ENCODE data around the gene CTNNAL1. TPM values are rescaled to one million over a fixed set of nuclear protein-coding genes. Genes with fewer than 3 reads are reported as not detected.
A peak's percentile ranks its signal among the peaks of the same experiment; 100 is the strongest.
"Not testable (repeated sequence)": the region's sequence is repeated elsewhere in the genome, so short reads cannot be mapped to it uniquely, and the experiment has no call there.

CTNNAL1 gene
- total RNA-seq, 1 donor from 2014 or later, result 21.7 TPM

DNA sequence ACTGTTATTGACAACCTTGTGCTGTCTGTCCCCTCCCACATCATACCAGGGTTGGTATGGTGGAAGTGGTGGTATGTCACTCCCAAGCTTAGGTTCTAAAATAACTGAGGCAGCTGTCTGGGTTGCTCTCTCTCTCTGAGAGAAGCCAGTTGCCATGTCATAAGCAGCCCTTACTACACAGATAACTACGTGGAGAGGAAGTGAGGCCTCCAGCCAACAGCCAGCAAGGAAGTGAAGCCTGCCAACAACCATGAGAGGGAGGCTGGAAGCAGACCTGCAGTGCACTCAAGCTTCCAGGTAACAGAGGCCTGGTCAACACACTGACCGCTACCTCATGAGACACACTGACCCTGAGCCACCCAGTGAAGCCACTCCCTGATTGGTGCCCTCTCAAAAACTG lies 18.6 kb downstream of the CTNNAL1 start:
- DNase-seq (ENCODE audit: low spot score), result peak; percentile 25

DNA sequence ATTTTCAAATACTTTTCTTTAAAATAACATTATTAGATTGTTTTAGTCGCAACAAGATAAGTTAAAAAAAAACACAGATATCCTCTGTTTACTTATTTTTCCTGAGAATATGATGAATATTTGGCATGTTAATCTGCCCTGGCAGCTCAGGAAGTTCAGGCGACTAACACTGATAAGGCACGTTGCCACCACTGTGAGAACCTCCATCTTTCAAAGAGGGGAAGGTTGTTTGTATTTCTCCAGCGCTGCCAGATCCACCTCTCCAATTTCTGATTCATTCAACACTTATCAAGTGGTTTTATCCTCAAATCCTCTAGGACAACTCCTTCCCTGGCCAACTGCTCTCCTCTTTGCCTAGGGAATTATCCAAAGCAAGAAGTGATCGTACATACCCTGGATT lies 21.8 kb downstream of the CTNNAL1 start:
- no peak for DNase-seq (ENCODE audit: low spot score)

DNA sequence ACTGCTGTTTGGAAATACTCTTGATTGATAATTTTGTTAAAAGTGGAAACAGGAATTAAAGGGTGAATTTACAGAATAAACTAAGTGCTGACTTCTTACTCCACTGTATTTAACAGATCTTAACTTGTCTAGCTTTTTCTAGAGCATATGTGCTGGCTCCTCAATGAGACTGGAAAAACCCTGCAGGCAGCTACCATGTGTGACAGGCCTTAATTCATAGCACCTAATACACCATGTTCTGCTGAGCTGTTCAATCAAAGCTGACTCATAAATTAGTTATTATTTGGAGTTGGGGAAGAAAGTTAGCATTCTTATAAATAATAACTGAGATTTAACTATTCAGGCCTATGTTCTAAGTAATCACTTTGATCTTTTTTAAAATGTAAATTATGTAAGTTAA lies 29.4 kb downstream of the CTNNAL1 start:
- no peak for DNase-seq (ENCODE audit: low spot score)

DNA sequence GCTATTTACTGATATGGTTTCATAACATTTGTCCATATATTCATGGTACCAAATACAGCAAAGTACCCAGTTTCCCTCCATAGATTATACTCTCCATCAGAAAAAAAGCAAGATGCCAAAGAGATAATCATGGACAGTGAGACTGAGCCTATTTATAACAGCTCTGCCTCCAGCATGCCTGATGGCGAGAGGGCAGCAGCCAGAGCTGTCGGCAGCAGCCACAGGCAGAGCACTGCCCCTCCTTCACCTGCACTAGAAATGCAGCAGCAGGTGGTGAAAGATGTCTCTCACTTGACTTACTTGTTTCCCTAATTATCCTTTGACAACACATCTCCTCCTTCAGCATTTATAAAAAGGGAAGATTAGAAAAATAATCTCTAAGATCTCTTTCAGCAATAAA lies 32.4 kb downstream of the CTNNAL1 start:
- no peak for DNase-seq (ENCODE audit: low spot score)

DNA sequence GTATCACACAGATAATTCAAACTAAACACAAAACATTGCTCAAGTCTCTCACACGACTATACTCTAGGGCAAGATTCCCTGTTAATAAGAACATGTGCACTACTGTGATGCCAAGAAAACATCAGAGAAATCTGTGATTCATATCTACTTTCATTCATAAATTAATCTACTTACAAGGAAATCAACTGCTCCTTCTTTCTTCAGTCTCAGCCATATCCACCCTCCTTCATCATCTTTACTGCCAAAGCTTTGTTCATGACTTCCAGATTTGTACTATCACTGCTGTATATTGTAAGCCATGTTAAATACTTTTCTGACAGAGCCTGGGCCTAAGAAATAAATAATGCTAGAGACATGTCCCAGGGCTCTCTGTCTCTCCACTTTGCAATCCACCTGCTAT lies 35.1 kb downstream of the CTNNAL1 start:
- no peak for DNase-seq (ENCODE audit: low spot score)

DNA sequence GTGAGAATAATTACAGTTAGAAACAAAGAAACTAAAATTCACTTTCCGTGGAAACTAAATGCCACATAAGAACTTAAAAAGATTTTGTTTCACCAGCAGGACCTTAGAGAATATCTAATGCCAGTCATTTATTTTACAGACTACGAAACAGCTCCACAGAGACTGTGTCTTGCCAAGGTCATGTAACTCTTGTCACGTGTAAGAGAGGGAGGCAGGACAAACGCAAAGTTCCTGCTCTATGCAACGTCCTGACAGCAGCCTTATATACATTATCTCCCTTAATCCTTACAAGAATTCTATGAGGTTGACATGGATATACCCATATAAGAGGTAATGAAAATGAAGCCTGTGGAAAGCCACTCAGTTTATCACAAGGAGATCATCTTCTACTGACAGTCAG lies 39.4 kb downstream of the CTNNAL1 start:
- DNase-seq (ENCODE audit: low spot score), result no peak

DNA sequence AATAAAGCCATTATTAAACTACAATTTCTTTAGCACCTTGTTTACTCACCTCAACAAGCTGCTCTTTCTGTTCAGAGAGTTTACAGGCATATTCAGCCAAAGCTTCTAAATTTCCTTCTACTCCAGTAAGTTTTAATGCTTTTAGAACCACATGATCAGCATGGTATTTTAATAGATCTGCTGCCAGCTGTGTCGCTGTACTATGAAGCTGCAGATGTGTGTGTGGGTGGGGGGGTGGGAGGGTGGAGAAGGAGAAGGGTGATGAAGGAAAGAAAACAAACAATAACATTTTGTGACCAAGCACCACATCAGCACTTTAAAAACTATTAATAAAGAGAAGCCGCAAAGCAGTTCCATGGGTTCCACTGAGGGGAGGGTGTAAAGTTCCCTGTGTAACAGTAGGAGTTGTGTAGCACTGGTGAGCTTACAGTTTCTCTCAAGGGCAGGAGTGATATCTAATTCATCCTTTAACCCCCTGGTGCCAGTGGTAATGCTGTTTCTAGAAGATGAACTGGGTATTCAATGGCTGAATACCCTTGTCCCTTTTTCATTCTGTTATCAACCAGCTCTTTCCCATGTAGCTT lies 40.6 kb downstream of the CTNNAL1 start:
- DNase-seq (ENCODE audit: low spot score), result no peak

DNA sequence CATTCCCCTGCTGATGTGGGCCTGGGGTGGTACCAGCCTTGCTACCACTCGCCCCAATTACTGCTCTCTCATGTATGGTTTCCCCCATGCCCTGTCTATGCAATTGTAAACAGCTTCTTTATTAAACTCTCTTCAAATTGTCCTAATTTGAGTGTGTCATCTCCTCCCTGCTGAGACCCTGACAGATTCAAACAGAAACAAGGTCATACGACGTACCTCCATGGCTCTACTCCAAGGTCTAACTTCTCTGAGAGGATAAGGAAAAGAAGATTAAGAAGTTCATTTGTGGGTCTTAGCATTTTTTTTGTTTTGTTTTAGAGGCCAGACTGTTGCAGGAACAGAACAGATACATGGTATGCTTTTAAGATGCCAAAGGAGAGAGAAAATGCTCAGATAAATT lies 41.1 kb downstream of the CTNNAL1 start:
- DNase-seq (ENCODE audit: low spot score), result no peak

DNA sequence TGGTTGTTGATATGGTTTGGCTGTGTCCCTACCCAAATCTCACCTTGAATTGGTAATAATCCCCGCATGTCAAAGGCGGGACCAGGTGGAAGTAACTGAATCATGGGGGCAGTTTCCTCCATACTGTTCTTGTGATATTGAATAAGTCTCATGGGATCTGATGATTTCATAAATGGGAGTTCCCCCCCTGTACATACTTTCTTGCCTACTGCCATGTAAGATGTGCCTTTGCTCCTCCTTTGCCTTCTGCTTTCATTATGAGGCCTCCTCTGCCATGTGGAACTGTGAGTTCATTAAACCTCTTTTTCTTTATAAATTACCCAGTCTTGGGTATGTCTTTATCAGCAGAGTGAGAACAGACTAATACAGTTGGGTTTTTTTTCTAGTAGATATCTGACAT lies 41.9 kb downstream of the CTNNAL1 start:
- not testable (repeated sequence) for DNase-seq (ENCODE audit: low spot score)

DNA sequence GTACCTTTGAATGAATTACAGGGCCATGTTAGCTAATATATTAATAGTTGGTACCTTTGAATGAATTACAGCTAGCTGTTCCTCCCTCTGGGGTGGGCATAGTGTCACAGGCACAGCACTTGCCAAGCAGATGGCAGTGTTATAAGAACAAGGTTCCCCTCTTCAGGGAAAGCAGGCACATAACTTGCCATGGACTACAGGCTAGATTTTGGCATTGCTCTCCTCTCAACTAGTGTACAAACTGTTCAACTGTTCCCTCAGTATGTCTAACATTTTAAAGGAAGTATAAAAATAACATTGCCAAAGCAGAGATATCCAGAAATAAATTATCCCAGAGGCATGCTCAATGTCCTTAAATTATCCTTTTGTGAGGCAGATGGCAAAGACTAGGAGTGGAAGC lies 45.4 kb downstream of the CTNNAL1 start:
- no peak for DNase-seq (ENCODE audit: low spot score)

DNA sequence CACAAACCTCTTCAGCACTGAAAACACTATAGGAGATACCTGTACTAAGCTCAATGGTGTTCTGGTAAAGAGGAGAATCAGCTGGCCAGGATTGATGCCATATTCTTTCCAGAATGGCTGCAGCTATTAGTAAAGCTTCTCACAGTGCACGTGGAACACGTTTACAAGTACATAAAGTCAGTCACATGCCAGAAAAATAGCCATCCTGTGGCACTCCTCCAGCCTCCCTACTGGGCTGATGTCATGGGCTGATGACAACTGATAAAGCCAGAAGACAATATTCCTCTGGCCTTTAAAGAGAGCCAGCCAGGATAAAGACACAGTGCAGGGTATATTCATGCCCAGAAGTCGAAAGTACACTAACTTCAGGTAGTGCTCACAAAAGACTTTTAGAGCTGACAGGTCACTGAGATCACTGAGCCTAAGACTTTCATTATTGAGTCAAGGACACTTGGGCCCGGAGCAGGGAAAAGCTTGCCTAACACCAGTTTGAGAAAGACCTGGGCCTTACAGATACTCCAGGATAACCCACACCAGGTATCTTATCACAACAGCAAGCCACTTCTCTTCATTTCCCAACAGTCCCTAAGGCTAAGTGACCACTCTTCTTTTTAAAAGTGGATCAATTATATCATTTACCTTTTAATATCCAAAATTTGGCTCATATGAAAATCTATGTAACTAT lies 49.7 kb downstream of the CTNNAL1 start:
- DNase-seq (ENCODE audit: low spot score), result no peak

DNA sequence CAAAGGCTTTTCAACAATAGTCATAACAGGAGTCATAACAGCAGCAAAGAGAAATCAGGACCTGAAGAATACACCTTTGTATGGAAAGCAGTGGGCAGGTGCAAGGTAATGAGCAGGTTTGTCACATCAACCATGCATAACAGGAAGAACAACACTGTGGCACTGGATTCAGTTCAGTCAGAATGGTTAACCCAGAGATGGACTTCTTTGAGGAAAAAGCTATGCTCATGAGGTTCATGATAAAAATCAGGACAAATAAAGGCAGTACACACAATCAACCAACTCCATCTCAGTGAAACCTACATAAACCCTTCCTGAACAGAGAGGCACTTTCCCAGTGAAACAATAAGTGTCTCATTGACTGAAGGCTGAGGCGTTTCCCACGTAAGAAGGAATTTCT lies 52.1 kb downstream of the CTNNAL1 start:
- DNase-seq (ENCODE audit: low spot score), result no peak

DNA sequence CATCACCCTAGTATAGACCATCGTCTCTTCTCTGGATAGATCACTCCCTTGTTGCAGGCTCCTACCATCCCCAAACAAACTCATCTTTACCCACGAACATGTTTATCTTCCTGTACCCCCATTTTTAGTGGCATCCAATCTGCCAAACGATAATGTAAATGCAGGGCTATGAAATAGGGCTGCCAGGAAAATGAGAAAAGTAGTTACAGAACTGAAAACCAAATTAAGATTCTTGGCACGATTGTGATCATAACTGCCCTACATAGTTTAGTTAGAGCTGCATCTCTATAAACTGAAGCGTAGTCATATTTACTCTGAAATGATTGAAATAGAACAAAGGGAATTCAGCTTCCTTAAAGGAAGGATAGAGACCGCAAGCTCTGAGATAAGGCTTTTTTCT lies 53.0 kb downstream of the CTNNAL1 start:
- DNase-seq (ENCODE audit: low spot score), result no peak

DNA sequence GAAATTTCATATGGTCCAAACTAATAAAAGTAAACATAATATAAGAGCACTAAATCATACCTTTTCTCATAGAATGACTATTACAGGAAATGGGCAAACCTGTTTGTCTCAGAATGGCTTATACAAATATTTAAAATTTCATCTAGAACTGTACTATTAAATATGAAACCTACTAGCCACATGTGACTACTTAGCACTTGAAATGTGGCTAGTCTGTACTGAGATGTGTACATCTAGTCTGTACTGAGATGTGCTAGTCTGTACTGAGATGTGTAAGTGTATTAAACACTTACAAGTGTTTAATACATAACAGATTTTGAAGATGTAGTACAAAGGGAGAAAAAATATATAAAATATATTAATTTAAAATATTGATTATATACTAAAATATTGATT lies 56.7 kb downstream of the CTNNAL1 start:
- no peak for DNase-seq (ENCODE audit: low spot score)

DNA sequence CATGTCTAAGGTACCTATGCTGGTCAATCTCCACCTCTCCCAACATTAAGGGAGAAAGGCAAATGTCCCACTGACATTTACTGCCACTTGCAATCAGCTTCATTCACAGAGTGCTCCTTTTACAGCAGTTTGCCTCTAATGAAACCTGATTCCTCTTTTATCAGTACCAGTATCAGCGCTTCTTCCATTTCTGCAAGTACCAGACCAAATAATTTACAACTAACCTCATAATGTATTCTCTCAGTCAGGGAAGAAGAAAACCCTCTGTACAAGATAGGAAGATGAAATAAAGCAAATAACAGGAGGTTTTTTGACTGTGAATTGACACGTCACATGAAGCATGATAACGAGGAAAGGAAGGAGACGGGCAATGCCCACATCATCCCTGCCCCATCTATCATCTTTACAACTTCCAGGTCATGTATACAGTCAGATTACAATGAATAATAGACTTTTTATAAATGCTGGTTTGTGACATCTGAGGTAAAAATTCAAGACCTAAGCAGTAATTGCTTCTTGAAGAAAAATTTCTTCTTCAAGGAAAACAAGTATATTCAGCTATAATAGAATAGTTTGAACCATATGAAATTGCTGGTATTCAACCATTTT lies 57.2 kb downstream of the CTNNAL1 start:
- DNase-seq (ENCODE audit: low spot score), result no peak

DNA sequence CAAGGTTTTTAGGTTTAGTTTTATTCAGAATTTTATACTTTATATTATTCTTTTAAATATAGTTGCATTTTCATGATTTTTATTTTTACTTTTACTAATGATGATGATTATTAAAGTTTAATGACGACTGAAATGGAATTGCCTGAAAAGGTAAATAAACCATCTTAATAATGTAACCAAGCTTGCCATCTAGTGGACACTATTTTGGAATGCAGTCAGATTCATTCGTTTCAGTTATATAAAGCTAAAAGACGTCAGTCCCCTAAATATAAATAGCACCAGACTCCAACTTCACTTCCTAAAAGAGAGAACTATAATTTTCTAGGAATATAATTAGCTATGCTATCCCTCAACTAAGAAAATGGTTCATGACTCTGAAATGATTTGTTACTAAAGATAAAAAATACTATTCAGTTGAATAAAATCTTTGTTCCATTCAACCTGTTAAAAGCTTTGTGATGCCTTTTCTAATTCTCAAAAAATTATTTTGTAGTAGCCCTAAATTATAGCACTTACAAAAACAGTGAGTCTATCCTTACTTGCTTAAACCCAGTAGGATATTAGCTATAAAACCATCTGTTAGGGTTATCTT lies 59.2 kb downstream of the CTNNAL1 start:
- DNase-seq (ENCODE audit: low spot score), result no peak

DNA sequence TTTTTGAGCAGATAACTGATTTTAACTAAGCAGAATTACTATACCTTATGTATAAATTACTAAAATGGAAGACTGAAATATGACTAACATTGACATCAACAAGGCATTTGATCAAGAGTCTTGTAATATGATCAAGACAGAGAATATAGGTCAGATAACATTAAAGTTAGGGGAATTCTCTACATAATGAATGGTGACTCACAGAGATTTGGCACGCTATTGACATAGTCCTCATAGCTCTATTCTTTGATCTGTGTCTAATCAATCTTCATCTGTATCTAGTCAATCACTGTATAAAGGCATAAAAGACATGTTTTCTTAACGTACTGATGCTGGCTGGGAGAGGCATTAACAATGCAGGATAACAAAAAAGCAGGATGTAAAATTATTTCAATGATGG lies 61.7 kb downstream of the CTNNAL1 start:
- DNase-seq (ENCODE audit: low spot score), result no peak

DNA sequence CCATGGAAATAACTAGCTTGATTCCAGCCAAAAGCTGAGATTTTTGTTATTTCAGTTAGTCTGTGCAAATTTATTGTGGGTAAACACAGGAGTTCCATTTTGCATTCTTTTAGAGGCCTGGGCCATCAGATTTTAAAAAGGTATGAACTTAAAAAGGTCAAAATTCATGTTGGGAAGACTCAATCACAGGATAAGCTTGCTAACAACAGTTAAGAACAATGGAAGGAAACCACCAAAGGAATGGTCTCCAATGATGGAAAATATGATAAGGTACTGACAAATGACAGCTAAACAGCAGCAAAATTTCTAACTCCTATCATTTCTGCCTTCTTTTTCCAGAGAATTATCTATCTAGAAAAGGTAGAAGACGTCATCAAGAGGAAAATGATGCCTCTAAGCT lies 63.1 kb downstream of the CTNNAL1 start:
- DNase-seq (ENCODE audit: low spot score), result no peak

DNA sequence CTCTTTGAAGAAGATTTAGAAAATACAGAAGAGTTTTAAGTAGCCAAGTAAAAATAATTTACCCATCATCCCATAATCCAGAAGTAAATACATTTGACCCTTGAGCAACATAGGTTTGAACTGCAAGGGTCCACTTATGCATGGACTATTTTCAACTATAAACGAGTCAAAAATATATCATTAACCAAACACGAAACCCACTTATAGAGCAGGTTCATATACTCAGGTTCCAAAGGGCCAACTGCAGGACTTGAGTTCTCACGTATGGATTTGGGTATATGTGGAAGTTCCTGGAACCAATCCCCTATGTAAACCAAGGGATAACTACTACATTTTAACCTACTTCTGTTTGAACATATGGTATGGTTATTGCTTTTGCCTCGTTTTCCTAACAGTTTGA lies 73.3 kb downstream of the CTNNAL1 start:
- DNase-seq (ENCODE audit: low spot score), result no peak

DNA sequence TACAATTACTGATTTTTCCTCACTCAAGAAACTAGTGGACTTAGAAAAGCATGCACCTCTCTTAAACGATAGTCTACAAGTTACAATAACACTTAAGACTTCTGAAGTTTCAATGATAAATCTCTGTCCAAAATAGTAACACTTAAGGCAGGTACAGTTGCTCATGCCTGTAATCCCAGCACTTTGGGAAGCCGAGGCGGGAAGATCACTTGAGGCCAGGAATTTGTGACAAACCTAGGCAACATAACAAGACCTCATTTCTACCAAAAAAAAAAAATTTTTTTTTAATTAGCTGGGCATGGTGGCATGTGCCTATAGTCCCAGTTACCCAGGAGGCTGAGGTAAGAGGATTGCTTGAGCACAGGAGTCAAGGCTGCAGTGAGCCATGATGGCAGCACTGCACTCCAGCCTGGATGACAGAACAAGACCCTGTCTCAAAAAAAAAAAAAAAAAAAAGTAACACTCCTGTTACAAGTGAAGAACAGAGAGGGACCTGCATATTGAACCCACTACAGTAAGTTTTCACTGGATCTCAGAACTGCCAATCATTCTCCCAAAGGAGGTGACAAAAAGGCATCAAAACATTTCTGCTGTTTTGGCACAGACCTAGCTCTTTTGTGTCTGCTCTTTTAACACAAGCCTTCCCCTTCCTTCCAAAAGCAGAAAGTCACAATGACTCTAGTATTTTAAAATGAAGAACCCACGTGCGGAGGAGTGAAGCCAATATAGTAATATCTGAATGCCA lies 75.6 kb downstream of the CTNNAL1 start:
- no peak for DNase-seq (ENCODE audit: low spot score)

DNA sequence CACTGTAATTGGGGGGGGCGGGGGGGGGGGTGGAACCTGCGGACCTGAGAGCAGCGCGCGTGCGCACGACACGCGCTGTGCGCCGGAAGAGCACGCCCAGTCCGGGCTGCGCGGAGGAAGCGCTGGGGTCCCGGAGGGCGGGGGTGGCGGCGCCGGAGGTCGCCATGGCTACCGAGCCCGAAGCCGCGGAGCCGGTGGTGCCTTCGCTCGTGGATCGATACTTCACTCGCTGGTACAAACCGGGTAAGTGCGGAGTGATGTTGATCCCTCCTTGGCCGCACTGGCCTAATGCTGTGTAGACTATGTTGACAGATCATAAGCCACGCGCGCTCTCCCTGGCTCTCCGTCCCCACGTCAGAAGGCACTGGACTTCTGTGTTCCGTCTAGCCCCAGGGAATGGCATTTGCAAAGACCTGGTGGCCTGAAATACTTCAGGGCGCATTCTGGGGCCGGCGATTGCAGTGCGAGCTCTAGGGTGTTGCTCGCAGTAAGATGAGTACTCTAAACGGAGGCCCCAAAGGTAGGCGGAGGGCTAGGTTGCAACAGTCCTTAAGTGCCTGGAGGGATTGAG lies 78.9 kb downstream of the CTNNAL1 start, which contains the start of gene ABITRAM:
TSS of gene ABITRAM (plus strand) at position 78 of the 571 bp plus-strand sequence. CDS start at position 165, 87 bp downstream.
- DNase-seq (ENCODE audit: low spot score), result peak; percentile 74

All from mucosa of gallbladder (tissue), 1 donor.